Measurements from ENCODE around the gene STAT3.

Gene STAT3

DNA sequence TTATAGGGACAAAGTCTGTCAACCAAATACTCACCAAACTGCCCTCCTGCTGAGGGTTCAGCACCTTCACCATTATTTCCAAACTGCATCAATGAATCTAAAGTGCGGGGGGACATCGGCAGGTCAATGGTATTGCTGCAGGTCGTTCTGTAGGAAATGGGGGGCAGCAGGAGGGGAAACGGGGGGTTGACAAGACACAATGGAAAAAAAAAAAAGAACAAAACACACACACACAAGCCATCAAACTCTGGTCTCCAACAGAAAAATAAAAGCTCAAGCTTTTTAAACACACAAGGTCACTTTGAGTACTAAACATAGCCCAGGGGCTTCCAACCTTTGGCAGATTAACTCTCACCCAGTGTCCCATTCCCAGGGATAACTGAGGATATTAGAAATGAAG is 71.5 kb downstream of the STAT3 start:
- FAIRE-seq, result no peak
- no peak for DNase-seq (ENCODE audit: insufficient read length)
- TF ChIP-seq POLR2A (IDR thresholded peaks at IDR 0.05; ENCODE audit: low read depth, low read length) (no peak), POLR2AphosphoS5 (IDR thresholded peaks at IDR 0.05; ENCODE audit: low read depth, low read length) (no peak), TAF1 (IDR thresholded peaks at IDR 0.05; ENCODE audit: borderline replicate concordance, low read depth, low read length) (no peak)

- peak; percentile 40 for FAIRE-seq
Observed at GRCh38 chr17:42315402-42316156, 72.7 kb downstream of the STAT3 start.

DNA sequence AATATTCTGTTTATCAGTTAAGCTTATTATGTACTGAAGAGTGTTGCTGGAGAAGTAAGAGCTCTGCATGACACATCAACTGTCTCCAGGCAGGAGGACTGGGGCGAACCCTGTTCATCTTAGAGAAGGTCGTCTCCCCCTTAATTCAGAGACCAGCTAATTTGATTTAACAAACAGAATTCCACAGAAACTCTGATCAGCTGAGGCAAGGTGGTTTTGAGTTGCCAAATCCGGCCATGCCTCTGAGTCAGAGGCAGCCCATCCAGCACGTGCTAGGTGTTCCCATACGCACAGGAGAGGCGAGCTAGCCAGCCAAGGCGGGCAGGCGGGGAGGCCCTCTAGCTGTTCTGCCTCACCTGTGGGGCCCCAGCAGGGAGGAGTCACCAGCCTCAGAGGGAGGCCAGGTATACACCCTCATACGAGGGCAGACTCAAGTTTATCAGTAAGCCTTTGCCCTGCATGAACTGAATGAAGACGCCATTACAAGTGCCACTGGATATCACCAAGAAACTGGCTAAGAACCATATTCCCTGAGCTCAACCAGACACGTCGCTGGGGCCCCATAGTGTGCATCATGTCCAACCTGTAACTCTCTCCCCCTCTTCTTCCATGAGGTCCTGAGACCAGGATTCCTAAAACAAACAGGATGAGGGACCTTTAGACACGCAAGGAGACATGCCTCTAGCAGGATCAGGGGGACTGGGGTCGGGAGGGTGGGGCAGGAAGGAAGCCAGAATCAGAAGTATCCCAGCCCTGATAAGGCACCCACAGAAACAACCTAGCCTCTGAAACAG is 74.3 kb downstream of the STAT3 start:
- DNase-seq (ENCODE audit: insufficient read length) (no peak), FAIRE-seq (no peak)
- TF ChIP-seq POLR2AphosphoS5 (IDR thresholded peaks at IDR 0.05; ENCODE audit: low read depth, low read length) (no peak; the same call in 1 of the 2 replicates), POLR2A (IDR thresholded peaks at IDR 0.05; ENCODE audit: low read depth, low read length) (no peak), TAF1 (IDR thresholded peaks at IDR 0.05; ENCODE audit: borderline replicate concordance, low read depth, low read length) (no peak)

More at GRCh38 chr17:42315402-42316156, 72.7 kb downstream of the STAT3 start:
- no peak for DNase-seq (ENCODE audit: insufficient read length)
- no peak for TF ChIP-seq POLR2AphosphoS5 (IDR thresholded peaks at IDR 0.05; ENCODE audit: low read depth, low read length)
- 0 out of 2 replicates have a peak, but pooled peaks have one; percentile 14 for TF ChIP-seq POLR2A (IDR thresholded peaks at IDR 0.05; ENCODE audit: low read depth, low read length)

GRCh38 chr17:42313389-42313772 is 74.9 kb downstream of the STAT3 start:
- FAIRE-seq, result no peak
- no peak for DNase-seq (ENCODE audit: insufficient read length)
- no peak; the same call in 1 of the 2 replicates for TF ChIP-seq POLR2A (IDR thresholded peaks at IDR 0.05; ENCODE audit: low read depth, low read length)
- TF ChIP-seq POLR2AphosphoS5 (IDR thresholded peaks at IDR 0.05; ENCODE audit: low read depth, low read length), result no peak
- TF ChIP-seq TAF1 (IDR thresholded peaks at IDR 0.05; ENCODE audit: borderline replicate concordance, low read depth, low read length), result no peak

DNA sequence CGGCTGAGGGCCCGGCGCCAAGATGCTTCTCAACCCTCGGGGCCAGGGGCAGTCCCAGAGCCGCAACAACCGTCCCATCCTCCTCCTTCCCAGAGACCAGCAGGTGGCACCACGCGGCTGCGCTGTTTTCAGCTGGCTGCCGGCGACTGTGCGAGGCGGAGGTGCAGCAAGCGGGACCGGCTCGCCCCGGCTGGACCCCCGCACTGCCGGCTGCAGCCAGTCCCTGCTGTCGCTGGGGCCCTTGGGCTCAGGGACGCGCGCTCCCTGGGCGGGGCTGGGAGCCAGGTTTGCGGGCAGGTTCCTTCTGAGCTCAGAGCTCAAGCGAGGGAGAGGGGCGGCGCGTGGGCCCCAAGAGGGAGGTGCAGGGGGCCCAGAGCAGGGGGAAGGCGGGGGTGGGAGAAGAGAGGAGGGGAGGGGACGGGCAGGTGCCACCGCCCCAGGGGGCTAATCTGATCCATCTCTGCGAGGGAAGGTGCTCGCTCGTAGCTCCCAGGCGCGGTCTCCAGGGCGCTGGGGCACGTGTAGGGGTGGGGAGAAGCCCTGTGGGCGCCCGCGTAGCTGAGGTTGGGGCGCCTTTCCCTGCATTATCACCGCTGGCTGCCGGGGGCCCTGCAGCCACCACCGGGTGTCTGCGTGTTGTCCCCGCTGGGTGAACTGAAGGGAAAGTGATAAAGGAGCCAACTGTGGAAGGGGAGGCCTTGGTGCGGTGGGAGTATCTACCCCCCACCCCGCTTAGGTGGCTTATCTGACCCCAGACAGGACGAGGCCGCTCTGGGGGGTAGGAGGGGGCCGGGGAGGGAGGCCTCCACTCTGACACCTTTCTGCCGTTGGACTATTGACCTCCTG is 75.7 kb downstream of the STAT3 start:
- FAIRE-seq (peak; percentile 85), DNase-seq (ENCODE audit: insufficient read length) (peak; percentile 75)
- TF ChIP-seq POLR2A (IDR thresholded peaks at IDR 0.05; ENCODE audit: low read depth, low read length) (no peak; the same call in 1 of the 2 replicates), TAF1 (IDR thresholded peaks at IDR 0.05; ENCODE audit: borderline replicate concordance, low read depth, low read length) (no peak), POLR2AphosphoS5 (IDR thresholded peaks at IDR 0.05; ENCODE audit: low read depth, low read length) (no peak; the same call in 1 of the 2 replicates)

GRCh38 chr17:42312035-42312284 is 76.3 kb downstream of the STAT3 start:
- FAIRE-seq (no peak), DNase-seq (ENCODE audit: insufficient read length) (no peak)
- TF ChIP-seq POLR2A (IDR thresholded peaks at IDR 0.05; ENCODE audit: low read depth, low read length) (no peak), TAF1 (IDR thresholded peaks at IDR 0.05; ENCODE audit: borderline replicate concordance, low read depth, low read length) (no peak), POLR2AphosphoS5 (IDR thresholded peaks at IDR 0.05; ENCODE audit: low read depth, low read length) (no peak)

DNA sequence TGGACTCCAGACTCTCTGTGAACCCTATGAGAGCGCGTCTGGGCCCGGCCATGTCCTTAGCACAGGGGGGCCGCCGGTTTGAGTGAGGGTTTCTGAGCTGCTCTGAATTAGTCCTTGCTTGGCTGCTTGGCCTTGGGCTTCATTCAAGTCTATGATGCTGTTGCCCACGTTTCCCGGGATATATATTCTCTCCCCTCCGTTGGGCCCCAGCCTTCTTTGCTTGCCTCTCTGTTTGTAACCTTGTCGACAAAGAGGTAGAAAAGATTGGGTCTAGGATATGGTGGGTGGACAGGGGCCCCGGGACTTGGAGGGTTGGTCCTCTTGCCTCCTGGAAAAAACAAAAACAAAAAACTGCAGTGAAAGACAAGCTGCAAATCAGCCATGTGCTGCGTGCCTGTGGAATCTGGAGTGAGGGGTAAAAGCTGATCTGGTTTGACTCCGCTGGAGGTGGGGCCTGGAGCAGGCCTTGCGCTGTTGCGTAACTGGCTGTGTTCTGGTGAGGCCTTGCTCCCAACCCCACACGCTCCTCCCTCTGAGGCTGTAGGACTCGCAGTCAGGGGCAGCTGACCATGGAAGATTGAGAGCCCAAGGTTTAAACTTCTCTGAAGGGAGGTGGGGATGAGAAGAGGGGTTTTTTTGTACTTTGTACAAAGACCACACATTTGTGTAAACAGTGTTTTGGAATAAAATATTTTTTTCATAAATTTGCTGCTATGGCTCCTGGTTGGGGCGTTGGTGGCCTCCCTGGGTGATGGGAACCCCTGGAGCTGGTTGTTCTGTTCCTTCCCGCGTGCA is 76.8 kb downstream of the STAT3 start:
- TF ChIP-seq POLR2AphosphoS5 (IDR thresholded peaks at IDR 0.05; ENCODE audit: low read depth, low read length) (no peak), TAF1 (IDR thresholded peaks at IDR 0.05; ENCODE audit: borderline replicate concordance, low read depth, low read length) (no peak), POLR2A (IDR thresholded peaks at IDR 0.05; ENCODE audit: low read depth, low read length) (no peak; the same call in 1 of the 2 replicates)
- no peak for FAIRE-seq
- no peak for DNase-seq (ENCODE audit: insufficient read length)

GRCh38 chr17:42310787-42311215 is 77.4 kb downstream of the STAT3 start:
- FAIRE-seq, result no peak
- DNase-seq (ENCODE audit: insufficient read length), result no peak
- TF ChIP-seq TAF1 (IDR thresholded peaks at IDR 0.05; ENCODE audit: borderline replicate concordance, low read depth, low read length) (no peak), POLR2A (IDR thresholded peaks at IDR 0.05; ENCODE audit: low read depth, low read length) (no peak), POLR2AphosphoS5 (IDR thresholded peaks at IDR 0.05; ENCODE audit: low read depth, low read length) (no peak)

GRCh38 chr17:42309986-42310786 is 78.1 kb downstream of the STAT3 start:
- TF ChIP-seq POLR2A (IDR thresholded peaks at IDR 0.05; ENCODE audit: low read depth, low read length) (no peak), POLR2AphosphoS5 (IDR thresholded peaks at IDR 0.05; ENCODE audit: low read depth, low read length) (no peak; the same call in 1 of the 2 replicates), TAF1 (IDR thresholded peaks at IDR 0.05; ENCODE audit: borderline replicate concordance, low read depth, low read length) (no peak)
- FAIRE-seq (no peak), DNase-seq (ENCODE audit: insufficient read length) (no peak)

DNA sequence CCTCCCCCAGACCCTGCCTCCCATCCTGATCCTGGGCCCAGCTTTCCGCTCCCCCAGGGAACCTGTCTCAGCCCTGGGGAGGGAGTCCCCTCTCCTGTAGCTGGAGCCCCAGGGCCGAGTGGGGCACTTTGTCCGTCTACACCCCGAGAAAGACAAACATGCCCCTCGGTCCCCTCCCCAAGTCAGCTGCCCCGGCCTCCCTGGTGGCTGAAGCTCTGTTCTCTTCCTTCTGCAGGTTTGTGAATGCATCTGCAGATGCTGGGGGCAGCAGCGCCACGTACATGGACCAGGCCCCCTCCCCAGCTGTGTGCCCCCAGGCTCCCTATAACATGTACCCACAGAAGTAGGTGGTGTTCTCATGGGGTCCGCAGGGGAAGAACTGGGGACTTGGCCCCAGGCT is 79.1 kb downstream of the STAT3 start:
- FAIRE-seq (no peak), DNase-seq (ENCODE audit: insufficient read length) (no peak)
- no peak for TF ChIP-seq TAF1 (IDR thresholded peaks at IDR 0.05; ENCODE audit: borderline replicate concordance, low read depth, low read length)
- no peak for TF ChIP-seq POLR2A (IDR thresholded peaks at IDR 0.05; ENCODE audit: low read depth, low read length)
- TF ChIP-seq POLR2AphosphoS5 (IDR thresholded peaks at IDR 0.05; ENCODE audit: low read depth, low read length), result no peak
